Panc1 (cell line): ENCODE results near the gene PSMA5.

Source experiments
- REST ChIP-seq, 2 experiments: IDR thresholded peaks; 2 replicates each; pipeline ENCODE4 v1.6.1; 2011 to 2012; ENCODE audit warnings: low read depth in 2 of 2, control low read depth in 1 of 2, low read length in 1 of 2, mild to moderate bottlenecking in 1 of 2, moderate library complexity in 1 of 2; ENCODE audit not compliant: insufficient read depth in 1 of 2
- SIN3A ChIP-seq: IDR thresholded peaks from 2 replicates; pipeline ENCODE4 v1.6.1; 2012; ENCODE audit warnings: low read depth, mild to moderate bottlenecking, low read length, moderate library complexity, borderline replicate concordance; ENCODE audit not compliant: insufficient read depth

GRCh38 chr1:109468903-109469302, 42.7 kb upstream of the PSMA5 start:
- TF ChIP-seq REST (IDR thresholded peaks at IDR 0.05; ENCODE audit: insufficient read depth in 1 of 2, low read depth in 2 of 2, low read length in 1 of 2) (no peak), SIN3A (no peak)
